NCI-H146 treated with DMSO at 0.1 percent for 48 hours (cell line): Measurements from ENCODE around the gene DAAM2.

Source experiments
- DNase-seq: peaks from one replicate; lab custom pipeline; 2025; ENCODE audit not compliant: unreplicated experiment; lab: John Stamatoyannopoulos, UW

The DAAM2 gene

DNA sequence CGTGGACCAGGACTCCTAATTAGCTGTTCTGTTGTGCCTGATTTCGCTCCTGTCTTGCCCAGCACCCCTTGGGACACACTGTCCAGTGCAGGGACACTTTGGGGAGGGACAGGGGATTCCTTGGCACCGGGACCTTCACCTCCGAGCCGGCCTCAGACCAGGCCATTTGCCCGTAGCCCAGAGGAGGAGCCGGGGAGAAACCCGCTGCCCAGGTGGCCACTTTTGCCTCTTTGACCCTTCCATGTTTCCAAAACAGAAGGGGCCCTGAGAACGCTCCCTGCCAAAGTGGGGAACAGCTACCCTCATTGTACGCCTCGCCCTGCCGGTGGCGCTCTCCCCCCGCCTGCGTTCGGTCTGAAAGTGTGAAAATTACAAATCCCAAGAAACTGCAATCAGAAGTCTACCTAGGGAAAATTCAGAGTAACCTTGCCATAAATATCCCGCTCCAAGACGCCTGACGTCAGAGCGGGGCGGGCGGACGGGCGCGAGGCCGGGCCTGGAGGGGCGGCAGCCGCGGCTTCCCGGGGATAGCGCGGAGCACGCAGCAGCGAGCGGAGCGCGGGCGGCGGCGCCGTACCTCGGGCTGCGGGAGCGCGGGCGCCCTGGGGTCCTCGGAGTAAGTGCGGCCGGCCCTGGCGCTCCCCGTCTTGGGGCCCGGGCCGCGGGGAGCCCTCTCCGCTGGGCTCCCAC is at the start of gene DAAM2:
TSS of gene DAAM2 (plus strand) at position 527 of the 690 bp plus-strand sequence. CDS start 63,927 bp downstream, outside the sequence.
- DNase-seq: no peak

DNA sequence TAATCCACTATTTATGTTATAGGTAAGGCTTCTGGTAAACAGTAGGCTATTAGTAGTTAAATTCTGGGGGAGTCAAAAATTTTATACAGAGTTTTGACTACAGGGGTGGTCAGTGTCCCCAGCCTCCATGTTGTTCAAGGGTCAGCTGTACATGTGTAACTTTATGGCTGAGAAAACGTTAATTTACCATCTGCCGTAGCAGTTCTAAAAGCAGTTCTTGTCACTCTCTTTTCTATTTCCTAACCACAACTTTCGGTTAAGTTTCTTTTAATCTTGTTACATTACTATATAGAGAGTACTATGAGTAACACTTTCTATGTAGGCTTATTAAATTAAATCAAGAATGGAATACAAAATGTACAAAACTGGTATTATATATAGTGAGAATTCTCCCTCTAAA is 45.4 kb upstream of the DAAM2 start:
- no peak for DNase-seq

GRCh38 chr6:39752835-39753724 is 39.1 kb upstream of the DAAM2 start:
- no peak for DNase-seq

DNA sequence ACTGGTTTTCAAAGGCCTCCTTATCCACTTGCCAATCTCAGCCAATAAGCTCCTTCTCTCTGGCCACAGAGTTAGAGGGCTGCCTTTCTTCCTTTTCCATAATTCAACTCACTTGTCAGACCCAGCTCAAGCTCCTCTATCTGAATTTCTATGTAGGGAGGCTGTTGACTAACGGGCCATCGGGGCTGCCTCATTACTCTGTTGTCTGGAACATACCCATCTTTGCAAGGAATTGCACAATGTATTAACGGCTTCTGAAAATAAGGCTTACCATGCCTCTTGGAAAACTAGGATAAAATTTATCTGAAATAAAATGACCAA is 38.5 kb upstream of the DAAM2 start:
- DNase-seq: no peak

DNA sequence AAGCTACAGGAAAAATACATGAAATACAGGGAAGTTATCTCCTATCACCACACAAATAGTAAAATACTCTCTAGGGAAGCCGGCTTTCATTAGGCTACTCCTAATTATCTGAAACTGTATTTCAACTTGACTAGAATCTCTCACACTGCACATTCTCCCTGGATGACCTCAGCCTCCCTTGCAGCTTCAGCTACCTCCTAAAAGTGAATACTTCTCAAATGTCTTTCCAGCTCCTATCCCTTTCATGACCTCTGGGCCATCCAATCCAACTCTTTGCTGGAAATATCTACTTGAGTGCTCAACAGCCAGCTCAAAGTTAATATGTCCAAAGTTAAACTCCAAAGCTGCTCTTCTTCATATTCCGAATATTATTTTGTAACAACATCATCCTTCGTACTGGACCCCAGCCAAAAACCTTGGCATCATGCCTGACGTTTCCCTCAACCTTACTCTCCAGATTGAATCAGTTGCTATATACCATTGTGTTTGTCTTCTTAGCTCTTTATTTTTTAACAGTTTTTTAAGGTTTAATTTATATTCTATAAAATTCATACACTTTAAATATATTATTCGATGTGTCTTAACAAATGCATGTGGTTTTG is 37.6 kb upstream of the DAAM2 start:
- no peak for DNase-seq

- no peak for DNase-seq
These were observed 36.9 kb upstream of the DAAM2 start for GRCh38 chr6:39755231-39755630.

DNA sequence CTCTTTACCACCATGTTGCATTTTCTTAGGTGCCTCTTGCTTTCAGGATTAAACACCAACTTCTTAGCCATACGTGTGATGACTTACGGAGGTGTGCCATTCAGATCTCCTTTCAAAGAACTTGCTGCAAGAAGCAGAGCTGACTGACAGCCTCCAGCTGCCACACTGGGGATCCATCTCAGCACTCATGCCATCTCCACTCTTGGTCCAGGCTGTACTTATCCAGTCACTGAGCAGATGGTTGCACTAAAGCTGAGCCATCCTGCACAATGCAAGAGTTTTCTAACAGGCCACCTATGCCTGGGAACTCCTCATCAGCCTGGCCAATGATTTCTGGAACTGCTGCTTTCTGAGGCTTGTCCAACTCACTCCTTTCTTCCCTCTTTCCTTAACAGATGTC is 35.6 kb upstream of the DAAM2 start:
- no peak for DNase-seq

- no peak for DNase-seq
These were observed 33.1 kb upstream of the DAAM2 start for GRCh38 chr6:39758905-39759605.

GRCh38 chr6:39760226-39760952 is 31.8 kb upstream of the DAAM2 start:
- no peak for DNase-seq

GRCh38 chr6:39765508-39766065 is 26.6 kb upstream of the DAAM2 start:
- DNase-seq: no peak

DNA sequence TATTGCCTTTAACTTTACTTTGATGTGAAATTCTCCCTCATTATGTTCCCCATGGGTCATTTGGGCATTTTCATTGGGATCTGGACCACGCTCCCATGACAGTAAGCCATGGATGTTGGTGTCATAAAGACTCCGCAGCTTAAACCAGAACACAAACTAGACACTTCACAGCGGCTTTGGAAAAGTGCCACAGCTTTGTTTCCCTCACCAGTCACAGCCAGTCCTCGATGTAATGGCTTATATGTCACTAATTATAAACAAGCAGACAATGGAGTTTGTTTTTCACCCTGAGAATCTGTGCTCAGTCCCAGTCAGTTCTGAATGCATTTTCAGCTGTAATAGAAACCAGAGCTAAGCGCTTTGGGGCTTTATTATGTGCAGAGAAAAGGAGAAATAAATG is 23.2 kb upstream of the DAAM2 start:
- DNase-seq: no peak

- DNase-seq: no peak
These were observed 21.7 kb upstream of the DAAM2 start for GRCh38 chr6:39770446-39770845.

- no peak for DNase-seq
These were observed 19.5 kb upstream of the DAAM2 start for GRCh38 chr6:39772559-39773273.

DNA sequence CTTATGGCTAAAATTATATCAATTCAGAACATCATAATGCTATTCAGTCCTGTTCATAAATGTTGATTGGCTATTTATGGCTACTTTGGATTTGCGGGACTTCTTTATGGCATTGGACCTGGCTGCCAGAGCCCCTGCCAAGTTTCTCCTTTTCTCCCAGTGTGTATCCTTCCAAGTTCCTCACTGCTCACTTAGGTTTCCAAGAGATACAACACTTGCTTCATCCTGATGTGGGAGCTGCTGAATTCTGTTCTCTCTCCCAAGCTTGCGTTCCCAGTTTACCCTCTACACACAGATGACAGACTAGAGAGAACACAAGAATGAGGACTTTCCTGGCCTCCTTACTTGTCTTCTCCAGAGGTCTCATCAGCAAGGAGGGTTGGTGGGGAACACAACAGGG is 18.4 kb upstream of the DAAM2 start:
- DNase-seq: no peak

- DNase-seq: no peak
These were observed 15.6 kb upstream of the DAAM2 start for GRCh38 chr6:39776581-39776980.

DNA sequence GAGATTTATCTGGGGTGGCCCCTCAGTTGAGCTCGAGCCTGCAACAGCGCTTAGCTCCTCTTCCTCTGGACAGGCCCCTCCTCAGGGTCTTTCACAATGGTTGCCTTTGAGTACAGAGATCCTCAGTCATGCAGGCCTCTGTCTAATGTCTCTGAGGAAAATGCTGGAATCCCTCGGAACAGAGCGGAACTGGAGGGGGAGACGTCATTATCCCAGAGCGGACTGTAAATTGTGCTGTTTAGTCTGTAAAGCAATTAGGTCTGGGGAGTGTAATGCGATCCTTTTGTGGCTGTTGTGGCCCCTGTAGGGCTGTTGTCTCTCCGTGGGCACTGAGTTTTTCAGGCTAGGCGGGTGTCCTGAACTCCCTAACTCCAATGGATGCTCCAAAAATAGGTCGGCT is 15.0 kb upstream of the DAAM2 start:
- no peak for DNase-seq

DNA sequence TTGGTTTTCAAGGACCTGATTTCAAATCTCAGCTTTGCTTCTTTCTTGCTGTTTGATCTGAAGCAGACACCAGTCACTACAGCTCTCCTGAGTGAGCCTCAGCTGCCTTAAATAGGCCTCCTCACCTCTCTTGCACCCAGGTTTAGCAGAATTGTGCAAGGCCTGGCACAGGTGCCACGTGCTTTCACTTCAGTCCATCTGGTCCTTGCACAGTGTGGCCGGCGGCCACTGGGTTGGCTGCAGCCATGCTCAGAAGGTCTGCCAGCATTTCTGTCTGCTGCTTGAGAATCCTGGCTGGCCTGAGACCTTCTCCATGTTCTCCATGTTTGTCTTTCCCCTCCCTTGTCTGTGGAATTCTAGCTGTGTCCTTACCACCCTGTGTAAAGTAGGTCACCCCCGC is 14.5 kb upstream of the DAAM2 start:
- no peak for DNase-seq

GRCh38 chr6:39778581-39779255 is 13.5 kb upstream of the DAAM2 start:
- no peak for DNase-seq

GRCh38 chr6:39785281-39785680 is 6.9 kb upstream of the DAAM2 start:
- no peak for DNase-seq
